Kidney (tissue), 14 donors: ENCODE data around the gene CCNL2. TPM values are rescaled to one million over a fixed set of nuclear protein-coding genes. Genes with fewer than 3 reads are reported as not detected.

ENCODE experiments used
- DNase-seq, 5 donors: peaks; one replicate each; pipeline ENCODE4 v3.0.0-alpha.2; 2013 to 2020
- FAIRE-seq: peaks from 2 replicates; lab custom pipeline; 2012; peaks lifted over from hg19 to GRCh38; lab: Jason Lieb, UNC
- H3K27ac ChIP-seq, 2 donors: one replicate each; pipeline ENCODE4 v1.7.0; 2013; ENCODE audit warnings: low read depth in 2 of 2, low read length in 2 of 2, inconsistent platforms in 1 of 2
- H3K27me3 ChIP-seq: one replicate; pipeline ENCODE4 v1.7.1; 2013; ENCODE audit warnings: low read length, inconsistent platforms; ENCODE audit not compliant: control insufficient read depth, insufficient read depth
- H3K36me3 ChIP-seq, 3 donors: one replicate each; pipeline versions ENCODE4 v1.7.0 to v1.7.1; 2013; ENCODE audit warnings: low read length in 3 of 3, control low read depth in 1 of 3, inconsistent platforms in 1 of 3; ENCODE audit not compliant: insufficient read depth in 3 of 3, control insufficient read depth in 2 of 3
- H3K4me1 ChIP-seq, 3 donors: one replicate each; pipeline versions ENCODE4 v1.7.0 to v1.7.1; 2013; ENCODE audit warnings: low read length in 3 of 3, inconsistent platforms in 1 of 3, low read depth in 1 of 3; ENCODE audit not compliant: control insufficient read depth in 2 of 3, insufficient read depth in 2 of 3
- H3K4me3 ChIP-seq, 3 donors: one replicate each; pipeline versions ENCODE4 v1.7.0 to v1.8.1; 2013; ENCODE audit warnings: low read length in 3 of 3, control low read depth in 1 of 3, inconsistent platforms in 1 of 3
- H3K9ac ChIP-seq, 3 donors: one replicate each; pipeline versions ENCODE4 v1.7.0 to v1.7.1; 2013; ENCODE audit warnings: low read length in 3 of 3, control low read depth in 1 of 3, inconsistent platforms in 1 of 3
- H3K9me3 ChIP-seq, 3 donors: one replicate each; pipeline versions ENCODE4 v1.7.0 to v1.7.1; 2013; ENCODE audit warnings: low read length in 3 of 3, control low read depth in 1 of 3, inconsistent platforms in 1 of 3; ENCODE audit not compliant: control insufficient read depth in 2 of 3, insufficient read depth in 1 of 3
- intact Hi-C: fragments of 100-400 bp; cut with DNase I; formaldehyde crosslinking; loops from one replicate; pipeline ENCODE4 v1.11.1; 2022
- polyA plus RNA-seq: library from polyadenylated mRNA; stranded (reverse); fragments of 350-450 nt; fragmentation: Illumina TruSeq; extraction: RNeasy Lipid Tissue Mini Kit (QIAGEN cat#74804); gene quantifications from one replicate; pipeline ENCODE4 v1.2.3, GENCODE V29; 2014; ENCODE audit warnings: low read depth, low replicate concordance; ENCODE audit not compliant: insufficient read depth
- total RNA-seq: library from RNA; stranded (reverse); fragmentation: NEBNext Ultra II Directional; extraction: Animal tissue kit (Norgen Biotek cat#: 25700); gene quantifications from one replicate; pipeline ENCODE4 v1.2.1, GENCODE V29; 2021
- TF ChIP-seq, protein P1 (sequence below): IDR thresholded peaks from 3 replicates; pipeline ENCODE4 v1.5.1; 2012; ENCODE audit warnings: mild to moderate bottlenecking, moderate library complexity, borderline replicate concordance; ENCODE audit not compliant: insufficient read depth; ENCODE audit errors: extremely low read depth
- donor health status: control.
- donor health status: control.
- donor health status: control.
- donor health status: control.
- donor health status: control.
- donor health status: DM: yes; HTN: yes; CAD: no.
- donor health status: Normal renal cell carcinoma (clear cell type).

CCNL2 gene
- total and polyA plus RNA-seq, 2 donors from 2014 or later = 72.0 to 199 TPM

DNA sequence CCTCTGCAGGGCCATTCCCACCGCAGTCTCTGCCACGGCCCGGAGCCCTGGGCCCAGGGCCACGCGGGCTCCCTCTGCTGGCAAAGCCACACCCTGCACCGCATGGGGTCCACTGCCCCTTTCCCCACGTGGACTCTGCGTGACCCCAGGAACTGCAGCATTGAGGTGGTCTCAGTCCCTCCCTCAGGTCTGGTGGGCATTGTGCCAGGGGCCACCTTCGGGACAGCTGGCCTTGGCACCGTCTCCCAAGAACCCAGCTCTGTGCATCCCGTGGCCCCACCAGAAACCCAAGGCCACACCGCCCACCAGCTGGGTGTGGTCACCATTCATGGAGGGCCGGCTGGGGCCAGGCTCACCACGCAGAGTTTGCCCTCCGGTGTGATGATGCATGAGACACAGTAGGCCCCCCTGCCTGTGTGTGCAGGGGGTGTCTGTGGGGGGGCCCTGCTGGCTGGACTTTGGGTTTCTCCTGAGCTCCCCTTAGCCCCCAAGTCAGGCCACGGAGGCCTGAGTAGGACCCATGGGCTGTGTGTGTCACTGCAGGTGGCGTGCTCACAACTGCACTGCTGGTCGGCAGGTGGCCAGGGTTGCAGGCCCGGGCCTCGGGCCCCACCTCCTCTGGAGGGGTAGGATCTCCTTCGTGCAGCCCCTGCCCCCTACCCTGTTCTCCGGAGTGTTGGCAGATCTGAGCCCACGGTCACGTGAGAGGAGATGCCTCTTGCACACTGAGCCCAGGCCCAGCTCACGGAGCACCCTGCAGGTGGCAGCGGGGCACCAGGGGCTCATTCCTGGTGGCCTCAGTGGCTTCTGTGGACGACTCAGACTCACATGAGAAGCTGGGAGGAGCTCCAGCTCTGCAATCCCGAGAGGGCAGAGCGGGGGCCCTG lies 42.1 kb upstream of the CCNL2 start:
- peak in 4 of 5 donors; percentile 33 to 82 (median 61) for DNase-seq
- H3K27me3 ChIP-seq = no peaks in the 10 kb centered on the region
- H3K9me3 ChIP-seq = no peaks in the 10 kb centered on the region
- no peak overlapping the region for H3K9ac ChIP-seq
- no peak overlapping the region for H3K27ac ChIP-seq
- TF ChIP-seq, protein P1, sequence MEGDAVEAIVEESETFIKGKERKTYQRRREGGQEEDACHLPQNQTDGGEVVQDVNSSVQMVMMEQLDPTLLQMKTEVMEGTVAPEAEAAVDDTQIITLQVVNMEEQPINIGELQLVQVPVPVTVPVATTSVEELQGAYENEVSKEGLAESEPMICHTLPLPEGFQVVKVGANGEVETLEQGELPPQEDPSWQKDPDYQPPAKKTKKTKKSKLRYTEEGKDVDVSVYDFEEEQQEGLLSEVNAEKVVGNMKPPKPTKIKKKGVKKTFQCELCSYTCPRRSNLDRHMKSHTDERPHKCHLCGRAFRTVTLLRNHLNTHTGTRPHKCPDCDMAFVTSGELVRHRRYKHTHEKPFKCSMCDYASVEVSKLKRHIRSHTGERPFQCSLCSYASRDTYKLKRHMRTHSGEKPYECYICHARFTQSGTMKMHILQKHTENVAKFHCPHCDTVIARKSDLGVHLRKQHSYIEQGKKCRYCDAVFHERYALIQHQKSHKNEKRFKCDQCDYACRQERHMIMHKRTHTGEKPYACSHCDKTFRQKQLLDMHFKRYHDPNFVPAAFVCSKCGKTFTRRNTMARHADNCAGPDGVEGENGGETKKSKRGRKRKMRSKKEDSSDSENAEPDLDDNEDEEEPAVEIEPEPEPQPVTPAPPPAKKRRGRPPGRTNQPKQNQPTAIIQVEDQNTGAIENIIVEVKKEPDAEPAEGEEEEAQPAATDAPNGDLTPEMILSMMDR = peak; percentile 77
- intact Hi-C loops = no loop called here
- H3K4me3 ChIP-seq = no peak overlapping the region
- FAIRE-seq = no peak
- peaks cover 0 to 24% (median 11%) of the 10 kb centered on the region in 3 donors for H3K4me1 ChIP-seq
- no peaks in the 10 kb centered on the region for H3K36me3 ChIP-seq

DNA sequence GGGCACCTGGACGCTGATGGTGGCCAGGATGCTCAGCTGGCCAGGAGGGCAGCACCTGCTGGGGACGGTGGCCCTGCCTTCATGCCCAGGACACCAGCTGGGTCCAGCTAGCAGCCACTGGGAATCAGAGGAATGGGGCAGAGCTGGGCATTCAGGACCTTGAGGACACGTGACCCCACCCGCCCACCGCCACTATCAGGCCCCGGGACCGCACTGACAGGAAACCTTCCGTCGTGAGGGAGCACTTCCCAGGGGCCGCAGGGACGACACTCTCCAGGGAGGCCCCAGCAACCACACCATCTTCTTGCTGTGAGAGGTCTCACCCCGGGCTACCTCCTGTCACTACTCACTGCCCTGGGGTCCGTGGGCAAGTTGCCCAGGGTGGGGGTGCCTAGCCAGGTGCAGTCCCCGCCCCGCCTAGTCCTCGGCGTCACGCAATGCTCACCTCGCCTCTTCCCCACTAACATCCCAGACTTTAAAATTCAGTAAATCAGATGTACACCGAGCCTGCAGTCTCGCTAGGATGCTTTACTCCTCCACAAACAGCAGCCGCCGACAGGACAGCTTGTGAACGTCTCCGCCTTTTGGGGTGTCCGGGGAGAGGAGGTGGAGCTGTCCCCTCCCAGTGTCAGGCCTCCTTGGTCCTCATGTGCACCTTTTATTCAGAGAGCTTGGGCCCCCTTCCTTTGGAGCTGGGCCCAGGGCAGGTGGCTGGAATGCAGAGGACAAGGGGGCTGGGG lies 41.3 kb upstream of the CCNL2 start:
- H3K9ac ChIP-seq = no peak overlapping the region
- H3K4me1 ChIP-seq = peaks cover 0 to 28% (median 12%) of the 10 kb centered on the region in 3 donors
- H3K9me3 ChIP-seq = no peaks in the 10 kb centered on the region
- no peak overlapping the region for H3K4me3 ChIP-seq
- FAIRE-seq (no peak), DNase-seq (peak in 1 of 5 donors; percentile 56)
- no peaks in the 10 kb centered on the region for H3K36me3 ChIP-seq
- TF ChIP-seq, protein P1 = no peak
- intact Hi-C loops = no loop called here
- no peak overlapping the region for H3K27ac ChIP-seq
- H3K27me3 ChIP-seq = no peaks in the 10 kb centered on the region

DNA sequence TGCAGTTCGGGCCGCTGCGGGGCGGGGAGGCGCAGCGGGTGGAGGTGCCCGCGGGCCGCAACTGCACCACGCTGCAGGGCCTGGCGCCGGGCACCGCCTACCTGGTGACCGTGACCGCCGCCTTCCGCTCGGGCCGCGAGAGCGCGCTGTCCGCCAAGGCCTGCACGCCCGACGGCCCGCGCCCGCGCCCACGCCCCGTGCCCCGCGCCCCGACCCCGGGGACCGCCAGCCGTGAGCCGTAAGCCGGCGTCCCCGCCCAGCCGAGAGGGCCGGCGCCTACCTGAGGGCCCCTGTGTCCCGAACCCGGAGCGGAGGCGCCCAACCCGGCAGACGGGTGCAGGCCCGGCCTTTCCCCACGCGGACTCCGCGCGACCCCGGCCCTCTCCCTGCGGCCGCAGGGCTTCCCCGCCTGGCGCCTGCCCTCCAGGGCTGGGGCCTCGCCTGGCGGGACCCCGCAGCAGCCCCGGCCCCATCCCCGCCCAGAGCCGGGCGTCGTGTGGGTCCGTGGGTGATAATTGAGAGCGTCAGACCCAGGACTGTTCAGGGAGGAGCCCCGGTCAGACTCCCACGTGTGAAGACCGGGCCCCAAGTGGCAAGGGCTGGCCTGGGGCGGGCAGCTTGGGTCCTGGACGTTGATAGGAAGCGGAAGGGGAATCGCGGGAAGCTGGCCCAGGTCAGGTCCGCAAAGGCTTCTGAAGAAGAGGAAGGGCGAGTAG lies 40.6 kb upstream of the CCNL2 start:
- FAIRE-seq (no peak), DNase-seq (no peak)
- H3K9me3 ChIP-seq = no peaks in the 10 kb centered on the region
- intact Hi-C loops = no loop called here
- no peaks in the 10 kb centered on the region for H3K27me3 ChIP-seq
- no peak overlapping the region for H3K9ac ChIP-seq
- H3K36me3 ChIP-seq = no peaks in the 10 kb centered on the region
- H3K4me3 ChIP-seq = no peak overlapping the region
- peaks cover 0 to 34% (median 12%) of the 10 kb centered on the region in 3 donors for H3K4me1 ChIP-seq
- H3K27ac ChIP-seq = no peak overlapping the region
- TF ChIP-seq, protein P1 = no peak
